Endothelial cell (in vitro differentiated cells): ENCODE results near the gene RNASE4. TPM values are rescaled to one million over a fixed set of nuclear protein-coding genes. Genes with fewer than 3 reads are reported as not detected.

Experiments
- DNase-seq: peaks from one replicate; pipeline ENCODE4 v3.0.0; 2021; ENCODE audit warnings: low spot score
- H3K27ac Mint-ChIP-seq: one replicate; pipeline ENCODE4 v1.8.0; 2021; ENCODE audit warnings: mixed read lengths, inconsistent platforms; ENCODE audit not compliant: unreplicated experiment
- H3K27me3 Mint-ChIP-seq: one replicate; pipeline ENCODE4 v1.8.0; 2021; ENCODE audit warnings: mild to moderate bottlenecking, moderate library complexity, mixed read lengths, inconsistent platforms; ENCODE audit not compliant: unreplicated experiment
- H3K36me3 Mint-ChIP-seq: one replicate; pipeline ENCODE4 v1.8.0; 2021; ENCODE audit warnings: mild to moderate bottlenecking, low read depth, mixed read lengths, inconsistent platforms; ENCODE audit not compliant: unreplicated experiment
- H3K4me1 Mint-ChIP-seq: one replicate; pipeline ENCODE4 v1.8.0; 2021; ENCODE audit warnings: mild to moderate bottlenecking, mixed read lengths, inconsistent platforms; ENCODE audit not compliant: unreplicated experiment
- H3K4me3 Mint-ChIP-seq: one replicate; pipeline ENCODE4 v1.8.0; 2021; ENCODE audit warnings: mild to moderate bottlenecking, mixed read lengths, inconsistent platforms; ENCODE audit not compliant: unreplicated experiment
- H3K9me3 Mint-ChIP-seq: one replicate; pipeline ENCODE4 v1.8.0; 2021; ENCODE audit warnings: mixed read lengths, inconsistent platforms; ENCODE audit not compliant: unreplicated experiment
- total RNA-seq: library from RNA; stranded (reverse); fragmentation: NEBNext Ultra II Directional; extraction: Animal tissue kit (Norgen Biotek cat#: 25700); gene quantifications from one replicate; pipeline ENCODE4 v1.2.1, GENCODE V29; 2021; ENCODE audit not compliant: unreplicated experiment
- TF ChIP-seq, protein P1 (sequence below): fragments of 200-600 bp; sonication (generic); IDR thresholded peaks from one replicate; pipeline ENCODE4 v1.5.0; 2021; ENCODE audit warnings: antibody characterized with exemption; ENCODE audit not compliant: unreplicated experiment

RNASE4 gene
- total RNA-seq, 1 donor from 2014 or later, result 1.0 TPM

DNA sequence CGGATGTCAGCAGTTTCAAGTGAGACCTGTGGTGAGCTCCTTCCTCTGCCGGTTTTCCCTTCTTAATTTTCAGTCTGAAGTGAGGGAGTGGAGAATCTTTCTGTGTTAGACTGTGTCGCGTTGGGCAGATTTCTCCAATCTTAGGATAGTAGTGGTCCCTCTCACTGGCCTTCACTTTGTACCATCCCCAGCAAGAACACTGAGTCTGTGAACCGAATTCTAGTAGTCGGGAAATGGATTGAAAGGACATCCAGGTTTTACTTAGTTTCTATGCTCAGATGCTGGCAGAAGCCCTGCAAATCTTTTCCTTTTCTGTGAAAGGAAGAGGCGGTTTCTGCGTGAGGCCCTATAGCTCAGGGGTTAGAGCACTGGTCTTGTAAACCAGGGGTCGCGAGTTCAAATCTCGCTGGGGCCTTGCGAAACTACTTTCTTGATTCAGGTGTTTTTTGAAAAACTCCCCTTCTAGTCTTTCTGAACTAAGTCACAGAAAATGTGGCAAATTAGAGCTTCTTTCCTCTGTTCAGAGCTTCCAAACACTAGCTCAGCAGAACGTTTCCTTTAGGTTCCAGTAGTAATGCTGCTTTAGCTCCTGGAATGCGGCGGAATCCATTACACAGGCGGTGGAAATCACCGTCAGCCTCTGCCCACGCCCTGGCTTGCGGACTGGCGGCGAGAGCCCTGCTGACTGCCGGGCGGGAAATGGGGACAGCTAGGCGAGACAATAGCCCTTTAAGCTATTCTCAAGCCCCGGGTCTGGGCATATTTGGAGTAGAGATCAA lies 2.8 kb upstream of the RNASE4 start:
- Mint-ChIP-seq H3K27ac (no peak overlapping the region), H3K4me1 (peaks cover 9% of the 10 kb centered on the region)

DNA sequence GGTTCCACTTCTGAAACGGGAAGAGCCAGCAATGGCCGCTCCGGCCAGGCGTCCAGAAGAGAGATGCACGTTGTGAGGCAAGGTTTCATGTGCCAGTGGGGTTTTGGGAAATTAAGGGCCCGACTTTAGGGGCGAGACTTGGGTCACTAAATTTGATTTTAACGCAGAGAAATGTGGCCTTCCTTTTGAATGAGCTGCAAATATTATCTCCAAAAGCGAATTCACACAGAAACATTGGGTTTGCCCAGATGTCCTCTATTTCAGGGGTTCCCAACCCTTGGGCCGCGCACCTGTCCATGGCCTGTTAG lies 2.3 kb upstream of the RNASE4 start:
- peaks cover 16% of the 10 kb centered on the region for H3K27me3 Mint-ChIP-seq
- peaks cover 6% of the 10 kb centered on the region for H3K4me1 Mint-ChIP-seq
- H3K9me3 Mint-ChIP-seq, result no peaks in the 10 kb centered on the region
- TF ChIP-seq, protein P1, sequence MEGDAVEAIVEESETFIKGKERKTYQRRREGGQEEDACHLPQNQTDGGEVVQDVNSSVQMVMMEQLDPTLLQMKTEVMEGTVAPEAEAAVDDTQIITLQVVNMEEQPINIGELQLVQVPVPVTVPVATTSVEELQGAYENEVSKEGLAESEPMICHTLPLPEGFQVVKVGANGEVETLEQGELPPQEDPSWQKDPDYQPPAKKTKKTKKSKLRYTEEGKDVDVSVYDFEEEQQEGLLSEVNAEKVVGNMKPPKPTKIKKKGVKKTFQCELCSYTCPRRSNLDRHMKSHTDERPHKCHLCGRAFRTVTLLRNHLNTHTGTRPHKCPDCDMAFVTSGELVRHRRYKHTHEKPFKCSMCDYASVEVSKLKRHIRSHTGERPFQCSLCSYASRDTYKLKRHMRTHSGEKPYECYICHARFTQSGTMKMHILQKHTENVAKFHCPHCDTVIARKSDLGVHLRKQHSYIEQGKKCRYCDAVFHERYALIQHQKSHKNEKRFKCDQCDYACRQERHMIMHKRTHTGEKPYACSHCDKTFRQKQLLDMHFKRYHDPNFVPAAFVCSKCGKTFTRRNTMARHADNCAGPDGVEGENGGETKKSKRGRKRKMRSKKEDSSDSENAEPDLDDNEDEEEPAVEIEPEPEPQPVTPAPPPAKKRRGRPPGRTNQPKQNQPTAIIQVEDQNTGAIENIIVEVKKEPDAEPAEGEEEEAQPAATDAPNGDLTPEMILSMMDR, result no peak
- H3K27ac Mint-ChIP-seq, result no peak overlapping the region
- H3K36me3 Mint-ChIP-seq, result peaks cover 6% of the 10 kb centered on the region
- H3K4me3 Mint-ChIP-seq, result no peak overlapping the region
- no peak for DNase-seq

More for the DNA sequence above, 2.8 kb upstream of the RNASE4 start:
- TF ChIP-seq, protein P1, result no peak
- DNase-seq, result peak; percentile 84
- Mint-ChIP-seq H3K9me3 (no peaks in the 10 kb centered on the region), H3K27me3 (peaks cover 16% of the 10 kb centered on the region), H3K36me3 (peaks cover 6% of the 10 kb centered on the region), H3K4me3 (no peak overlapping the region)

DNA sequence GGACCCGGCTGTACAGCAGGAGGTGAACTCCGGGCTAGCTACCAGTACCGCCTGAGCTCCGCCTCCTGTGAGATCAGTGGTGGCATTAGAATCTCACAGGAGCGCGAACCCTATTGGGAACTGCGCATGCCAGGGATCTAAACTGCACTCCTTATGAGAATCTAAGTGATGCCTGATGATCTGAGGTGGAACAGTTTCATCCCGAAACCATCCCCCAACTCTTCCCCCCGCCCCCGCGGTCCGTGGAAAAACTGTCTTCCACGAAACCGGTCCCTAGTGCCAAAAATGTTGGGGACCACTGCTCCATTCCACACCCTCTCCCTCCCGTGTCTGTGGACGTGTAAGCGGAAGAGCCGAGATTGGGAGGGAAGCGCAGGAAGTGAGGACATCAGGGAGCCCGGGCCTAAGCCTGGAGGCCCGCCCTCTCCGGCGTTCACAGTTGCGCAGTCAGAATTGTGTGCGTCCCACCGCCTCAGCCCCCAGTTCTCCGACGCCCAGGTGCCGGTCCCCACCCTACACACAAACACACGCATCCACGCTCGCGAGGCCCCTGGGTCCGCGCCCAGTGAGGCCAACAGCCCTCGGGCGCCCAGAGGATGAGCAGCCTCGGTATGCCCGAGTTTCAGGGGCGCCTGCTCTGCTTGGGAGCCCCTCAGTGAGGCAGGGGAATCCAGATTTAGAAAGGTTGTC lies 1.8 kb upstream of the RNASE4 start:
- peaks cover 6% of the 10 kb centered on the region for H3K36me3 Mint-ChIP-seq
- TF ChIP-seq, protein P1, result no peak
- H3K27me3 Mint-ChIP-seq, result peaks cover 16% of the 10 kb centered on the region
- H3K4me3 Mint-ChIP-seq, result no peak overlapping the region
- no peak overlapping the region for H3K27ac Mint-ChIP-seq
- no peaks in the 10 kb centered on the region for H3K9me3 Mint-ChIP-seq
- peaks cover 6% of the 10 kb centered on the region for H3K4me1 Mint-ChIP-seq
- DNase-seq, result peak; percentile 72

DNA sequence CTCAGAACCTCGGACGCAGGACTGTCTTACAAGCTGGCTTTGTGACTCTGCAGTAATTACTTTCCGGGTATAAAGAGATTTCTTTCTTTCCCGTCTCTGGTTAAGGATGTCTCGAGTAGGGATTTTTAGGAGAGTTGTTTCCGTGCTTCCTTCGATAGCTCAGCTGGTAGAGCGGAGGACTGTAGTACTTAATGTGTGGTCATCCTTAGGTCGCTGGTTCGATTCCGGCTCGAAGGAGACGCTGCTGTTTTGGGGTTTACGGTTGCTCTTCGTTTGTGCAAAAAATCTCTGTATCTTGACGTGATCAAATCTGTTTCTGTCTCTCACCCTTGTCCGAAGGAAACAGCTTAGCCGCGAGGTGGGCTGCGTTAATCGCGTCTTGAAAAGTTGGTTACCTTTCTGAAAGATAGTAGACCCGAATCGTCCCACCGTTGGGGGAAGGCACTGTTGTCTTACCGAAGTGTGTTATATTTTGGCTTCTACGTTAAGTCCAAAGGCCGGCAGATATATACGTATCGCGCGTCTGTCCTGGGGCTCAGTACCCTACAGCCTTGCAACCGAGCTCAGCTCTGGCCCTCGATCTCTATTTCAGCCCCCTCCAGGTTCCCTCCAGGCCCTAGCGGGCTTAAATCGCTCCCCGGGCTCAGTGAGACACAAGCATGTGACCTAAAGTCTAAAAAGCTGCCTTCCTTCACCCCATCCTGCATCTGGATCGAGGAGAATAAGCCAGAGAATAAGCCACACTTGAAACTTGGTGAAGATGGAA lies 1.1 kb upstream of the RNASE4 start:
- DNase-seq, result peak; percentile 80
- H3K4me1 Mint-ChIP-seq, result peaks cover 6% of the 10 kb centered on the region
- H3K27ac Mint-ChIP-seq, result no peak overlapping the region
- TF ChIP-seq, protein P1, result no peak
- peaks cover 6% of the 10 kb centered on the region for H3K36me3 Mint-ChIP-seq
- H3K9me3 Mint-ChIP-seq, result no peaks in the 10 kb centered on the region
- H3K4me3 Mint-ChIP-seq, result no peak overlapping the region
- H3K27me3 Mint-ChIP-seq, result peaks cover 16% of the 10 kb centered on the region
